OCI-LY1 (cell line): Measurements from ENCODE around the gene TEDC2.

Experiments
- H2AFZ ChIP-seq: fragments of 200-600 bp; sonication (generic), shearing (Covaris generic); 2 replicates; pipeline ENCODE4 v1.6.0; 2014; ENCODE audit warnings: antibody characterized with exemption, mild to moderate bottlenecking, low read length
- H3F3A ChIP-seq: fragments of 200-600 bp; sonication (generic), shearing (Covaris generic); 2 replicates; pipeline ENCODE4 v1.6.0; 2014; ENCODE audit warnings: mild to moderate bottlenecking, antibody characterized with exemption, low read length, moderate library complexity; ENCODE audit not compliant: insufficient read depth
- H3K27ac ChIP-seq: fragments of 200-600 bp; sonication (generic); 2 replicates; pipeline ENCODE4 v1.5.1; 2014; ENCODE audit warnings: low read length, mixed run types, mild to moderate bottlenecking, low read depth; ENCODE audit not compliant: poor library complexity, severe bottlenecking
- H3K27me3 ChIP-seq: fragments of 200-600 bp; sonication (generic); 2 replicates; pipeline ENCODE4 v1.6.0; 2014; ENCODE audit warnings: antibody characterized with exemption, mild to moderate bottlenecking, low read length, moderate library complexity; ENCODE audit not compliant: insufficient read depth
- H3K36me3 ChIP-seq: fragments of 200-600 bp; sonication (generic); 2 replicates; pipeline ENCODE4 v1.6.1; 2014; ENCODE audit warnings: mild to moderate bottlenecking, antibody characterized with exemption, low read length, moderate library complexity, mixed read lengths; ENCODE audit not compliant: insufficient read depth
- H3K4me1 ChIP-seq: fragments of 200-600 bp; sonication (generic); 2 replicates; pipeline ENCODE4 v1.5.1; 2014; ENCODE audit warnings: mild to moderate bottlenecking, low read length, moderate library complexity; ENCODE audit not compliant: insufficient read depth, severe bottlenecking
- H3K4me2 ChIP-seq: fragments of 200-600 bp; sonication (generic), shearing (Covaris generic); 2 replicates; pipeline ENCODE4 v1.6.1; 2014; ENCODE audit warnings: low read length
- H3K4me3 ChIP-seq: fragments of 200-600 bp; sonication (generic); 2 replicates; pipeline ENCODE4 v1.5.1; 2014; ENCODE audit warnings: low read length, low read depth, mild to moderate bottlenecking, mixed read lengths; ENCODE audit not compliant: poor library complexity, severe bottlenecking
- H3K79me2 ChIP-seq: fragments of 200-600 bp; shearing (Covaris generic); 2 replicates; pipeline ENCODE4 v1.6.1; 2016; ENCODE audit warnings: mixed run types, low read length, mixed read lengths; ENCODE audit not compliant: insufficient read depth
- H3K9ac ChIP-seq: fragments of 200-600 bp; sonication (generic), shearing (Covaris generic); 2 replicates; pipeline ENCODE4 v1.6.1; 2014; ENCODE audit warnings: mild to moderate bottlenecking, low read length, mixed read lengths
- H3K9me2 ChIP-seq: fragments of 200-600 bp; sonication (generic), shearing (Covaris generic); 2 replicates; pipeline ENCODE4 v1.6.1; 2014; ENCODE audit warnings: low read depth, mild to moderate bottlenecking, low read length, mixed read lengths
- H3K9me3 ChIP-seq: fragments of 200-600 bp; shearing (Covaris generic); 2 replicates; pipeline ENCODE4 v1.6.1; 2014; ENCODE audit warnings: low read length, mixed read lengths
- H4K20me1 ChIP-seq: fragments of 200-600 bp; sonication (generic), shearing (Covaris generic); 2 replicates; pipeline ENCODE4 v1.6.0; 2016; ENCODE audit warnings: mild to moderate bottlenecking, low read length; ENCODE audit not compliant: insufficient read depth
- CTCF ChIP-seq: fragments of 200-600 bp; sonication (generic), shearing (Covaris generic); IDR thresholded peaks from 2 replicates; pipeline ENCODE4 v1.5.1; 2017; ENCODE audit warnings: mild to moderate bottlenecking, antibody characterized with exemption, low read length, moderate library complexity, mixed read lengths
- EZH2 ChIP-seq: fragments of 200-600 bp; sonication (generic), shearing (Covaris generic); IDR thresholded peaks from 2 replicates; pipeline ENCODE4 v1.8.0; 2017; ENCODE audit warnings: borderline replicate concordance, mixed run types, mild to moderate bottlenecking, antibody characterized with exemption, low read length, moderate library complexity, mixed read lengths

TEDC2 gene

GRCh38 chr16:2471016-2471652, 11.2 kb downstream of the TEDC2 start, which contains the start of gene NTN3:
NTN3 (plus strand) TSS chr16:2471297; CDS start chr16:2471702, 405 bp downstream.
- Histone ChIP-seq H3K27ac (no peak within 1 kb of the TSS), H2AFZ (no peak within 1 kb of the TSS), H3F3A (no peaks in the 10 kb centered on the region), H3K9me2 (no peaks in the 10 kb centered on the region), H3K4me3 (no peak within 1 kb of the TSS), H4K20me1 (no peaks in the 10 kb centered on the region), H3K9ac (no peak within 1 kb of the TSS), H3K4me1 (peaks cover 61% of the 10 kb centered on the region), H3K9me3 (no peaks in the 10 kb centered on the region), H3K27me3 (peaks cover 17% of the 10 kb centered on the region), H3K4me2 (peak within 1 kb of the TSS; percentile 38; the same call in 1 of the 2 replicates), H3K79me2 (no peaks in the 10 kb centered on the region), H3K36me3 (no peaks in the 10 kb centered on the region)
- TF ChIP-seq EZH2 (no peak), CTCF (no peak)

GRCh38 chr16:2471653-2472487, 12.0 kb downstream of the TEDC2 start:
- Histone ChIP-seq H3K79me2 (no peaks in the 10 kb centered on the region), H3K4me1 (peaks cover 60% of the 10 kb centered on the region), H3F3A (no peaks in the 10 kb centered on the region), H2AFZ (no peak overlapping the region), H3K27me3 (peaks cover 17% of the 10 kb centered on the region), H4K20me1 (no peaks in the 10 kb centered on the region), H3K4me2 (peak overlapping the region; percentile 38; the same call in 1 of the 2 replicates), H3K9me3 (no peaks in the 10 kb centered on the region), H3K9me2 (no peaks in the 10 kb centered on the region), H3K27ac (no peak overlapping the region), H3K4me3 (no peak overlapping the region), H3K36me3 (no peaks in the 10 kb centered on the region), H3K9ac (no peak overlapping the region)
- TF ChIP-seq EZH2 (no peak), CTCF (no peak)

- Histone ChIP-seq H3K27me3 (peaks cover 17% of the 10 kb centered on the region), H3K9me3 (no peaks in the 10 kb centered on the region), H2AFZ (no peak overlapping the region), H3K4me1 (peaks cover 54% of the 10 kb centered on the region), H3K4me2 (no peak overlapping the region), H3K9me2 (no peaks in the 10 kb centered on the region), H3K27ac (no peak overlapping the region), H3K79me2 (no peaks in the 10 kb centered on the region), H3K4me3 (no peak overlapping the region), H3K9ac (no peak overlapping the region), H3K36me3 (no peaks in the 10 kb centered on the region), H3F3A (no peaks in the 10 kb centered on the region), H4K20me1 (no peaks in the 10 kb centered on the region)
- TF ChIP-seq CTCF: no peak
- no peak for TF ChIP-seq EZH2
Observed at GRCh38 chr16:2472488-2472864, 12.6 kb downstream of the TEDC2 start.
